Sigmoid colon (tissue), 3 donors: Measurements from ENCODE around the gene PLEKHA7.

Experiments
- CTCF ChIP-seq, 4 experiments: fragments of 450-650 bp in 3 of 4; fragments of 200-600 bp in 1 of 4; IDR thresholded peaks; one replicate each; pipeline ENCODE4 v1.5.1; 2016 to 2019; ENCODE audit warnings: antibody characterized with exemption in 4 of 4, mild to moderate bottlenecking in 3 of 4, moderate library complexity in 2 of 4
- POLR2A ChIP-seq, 2 donors: fragments of 450-650 bp; IDR thresholded peaks; one replicate each; pipeline ENCODE4 v1.6.1; 2016; ENCODE audit warnings: antibody characterized with exemption in 2 of 2, mild to moderate bottlenecking in 2 of 2, moderate library complexity in 2 of 2

- TF ChIP-seq CTCF (IDR thresholded peaks at IDR 0.05) (no peak), POLR2A (IDR thresholded peaks at IDR 0.05) (no peak)
Measured at GRCh38 chr11:16969010-16969999, 44.9 kb downstream of the PLEKHA7 start.
